HG03442 (cell line): ENCODE measurements around the gene ABCE1.

Experiments
- ATAC-seq: cut with Tn5 transposase; IDR thresholded peaks from one replicate; pipeline ENCODE4 v1.9.1; 2021; ENCODE audit warnings: mild to moderate bottlenecking, moderate library complexity; ENCODE audit not compliant: unreplicated experiment

ABCE1 gene

GRCh38 chr4:145176641-145177432 is 78.7 kb downstream of the ABCE1 start:
- ATAC-seq = no peak

GRCh38 chr4:145177511-145177905 is 79.4 kb downstream of the ABCE1 start:
- no peak for ATAC-seq

GRCh38 chr4:145177906-145178538 is 79.9 kb downstream of the ABCE1 start:
- no peak for ATAC-seq

GRCh38 chr4:145178740-145179280 is 80.7 kb downstream of the ABCE1 start:
- ATAC-seq = no peak
